Small intestine (tissue), 7 donors: ENCODE measurements around the gene ANO10. TPM values are rescaled to one million over a fixed set of nuclear protein-coding genes. Genes with fewer than 3 reads are reported as not detected.
A peak's percentile ranks its signal among the peaks of the same experiment; 100 is the strongest.

Experiments
- DNase-seq, 2 donors: peaks; one replicate each; pipeline versions ENCODE4 v3.0.0 to v3.0.0-alpha.2; 2013
- FAIRE-seq: peaks from 2 replicates; lab custom pipeline; 2012; peaks lifted over from hg19 to GRCh38; lab: Jason Lieb, UNC
- H3K27ac ChIP-seq, 3 donors: one replicate each; pipeline ENCODE4 v1.5.1; 2013; ENCODE audit warnings: low read length in 2 of 3, mild to moderate bottlenecking in 2 of 3, control low read depth in 1 of 3, inconsistent platforms in 1 of 3, low read depth in 1 of 3, moderate library complexity in 1 of 3
- H3K27me3 ChIP-seq, 3 donors: one replicate each; pipeline ENCODE4 v1.6.1; 2013; ENCODE audit warnings: low read length in 3 of 3, inconsistent platforms in 1 of 3; ENCODE audit not compliant: control insufficient read depth in 3 of 3, insufficient read depth in 3 of 3
- H3K36me3 ChIP-seq, 3 donors: one replicate each; pipeline ENCODE4 v1.6.1; 2013; ENCODE audit warnings: low read length in 3 of 3, inconsistent platforms in 1 of 3, low read depth in 1 of 3, mild to moderate bottlenecking in 1 of 3, moderate library complexity in 1 of 3; ENCODE audit not compliant: control insufficient read depth in 3 of 3, insufficient read depth in 2 of 3
- H3K4me1 ChIP-seq, 3 donors: one replicate each; pipeline ENCODE4 v1.6.1; 2013; ENCODE audit warnings: low read length in 2 of 3, inconsistent platforms in 1 of 3, low read depth in 1 of 3, mild to moderate bottlenecking in 1 of 3, moderate library complexity in 1 of 3; ENCODE audit not compliant: control insufficient read depth in 3 of 3, insufficient read depth in 2 of 3
- H3K4me3 ChIP-seq, 3 donors: one replicate each; pipeline ENCODE4 v1.5.1; 2013; ENCODE audit warnings: low read length in 3 of 3, control low read depth in 1 of 3, inconsistent platforms in 1 of 3, low read depth in 1 of 3, mild to moderate bottlenecking in 1 of 3, moderate library complexity in 1 of 3
- H3K9me3 ChIP-seq, 2 donors: one replicate each; pipeline ENCODE4 v1.6.1; 2013; ENCODE audit warnings: low read depth in 1 of 2, low read length in 1 of 2; ENCODE audit not compliant: control insufficient read depth in 2 of 2, insufficient read depth in 1 of 2
- WGBS, 3 donors: extraction: QIAGEN DNeasy Blood & Tissue Kit; methylation state at CpG; one replicate each; pipeline ENCODE4 v1.1.7; 2013; 5-methylcytosine and 5-hydroxymethylcytosine counted together
- polyA plus RNA-seq, 4 donors: library from polyadenylated mRNA; stranded (reverse) in 3 of 4; unstranded in 1 of 4; fragments of 200-250 nt in 3 of 4; fragments of 120-200 nt in 1 of 4; gene quantifications; one replicate each; pipeline versions ENCODE4 v1.2.1 to v1.2.3, GENCODE V29; 2013
- donor health status: healthy with polysubstance abuse.
- donor health status: control.
- donor health status: control.
- donor health status: Bipolar disorder and iron deficiency.
- donor health status: healthy.

ANO10 gene
- polyA plus RNA-seq, 4 donors, result 21.7 to 45.6 (median 30.1) TPM

- Histone ChIP-seq H3K9me3 (peaks cover 0 to under 1% of the 10 kb centered on the region in 2 donors), H3K4me1 (peaks cover 0 to 3% (median 0%) of the 10 kb centered on the region in 3 donors), H3K27me3 (no peaks in the 10 kb centered on the region), H3K4me3 (no peak overlapping the region), H3K27ac (no peak overlapping the region), H3K36me3 (peaks cover 16 to 53% (median 39%) of the 10 kb centered on the region in 3 donors)
- 97 to 100% (median 100%) methylated on average over 3 of the region's 3 CpGs for WGBS, 3 donors
- no peak for FAIRE-seq
- no peak for DNase-seq
These were observed 277.3 kb downstream of the ANO10 start for GRCh38 chr3:43344520-43344919.

DNA sequence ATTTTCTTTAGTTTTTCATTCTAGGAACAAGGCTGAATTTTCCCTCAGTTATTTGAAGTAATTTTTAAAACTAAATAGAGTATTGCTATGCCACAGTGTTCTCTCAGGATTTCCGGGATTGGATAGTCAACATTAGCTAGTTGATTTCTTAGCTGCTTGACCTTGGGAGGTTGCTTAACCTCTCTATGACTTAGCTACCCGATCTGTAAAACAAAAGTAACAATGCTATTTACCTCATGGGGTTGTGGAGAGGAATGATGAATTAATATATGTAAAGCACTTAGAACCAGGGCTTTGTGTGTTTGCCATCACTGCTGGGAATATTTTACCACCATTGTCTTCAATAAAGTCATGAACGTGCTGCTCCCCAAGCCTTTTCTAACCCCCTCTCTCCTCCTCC lies 278.0 kb downstream of the ANO10 start:
- no peak for FAIRE-seq

GRCh38 chr3:43343185-43343584 lies 278.6 kb downstream of the ANO10 start:
- DNase-seq, result peak in 1 of 2 donors; percentile 11
- Histone ChIP-seq H3K4me1 (peaks cover 0 to 3% (median 0%) of the 10 kb centered on the region in 3 donors), H3K27ac (peak overlapping the region in 1 of 3 donors; percentile 58), H3K36me3 (peaks cover 20 to 48% (median 37%) of the 10 kb centered on the region in 3 donors), H3K27me3 (no peaks in the 10 kb centered on the region), H3K4me3 (no peak overlapping the region), H3K9me3 (peaks cover 0 to 7% of the 10 kb centered on the region in 2 donors)
- no peak for FAIRE-seq
- 60 to 83% (median 74%) methylated on average over 4 of the region's 4 CpGs for WGBS, 3 donors

More for the DNA sequence above, 278.0 kb downstream of the ANO10 start:
- Histone ChIP-seq H3K4me3 (no peak overlapping the region), H3K36me3 (peaks cover 20 to 53% (median 39%) of the 10 kb centered on the region in 3 donors), H3K27ac (no peak overlapping the region), H3K4me1 (peaks cover 0 to 3% (median 0%) of the 10 kb centered on the region in 3 donors), H3K27me3 (no peaks in the 10 kb centered on the region), H3K9me3 (peaks cover 0 to 7% of the 10 kb centered on the region in 2 donors)
- 78 to 88% (median 81%) methylated on average over 3 of the region's 3 CpGs for WGBS, 3 donors
- no peak for DNase-seq

DNA sequence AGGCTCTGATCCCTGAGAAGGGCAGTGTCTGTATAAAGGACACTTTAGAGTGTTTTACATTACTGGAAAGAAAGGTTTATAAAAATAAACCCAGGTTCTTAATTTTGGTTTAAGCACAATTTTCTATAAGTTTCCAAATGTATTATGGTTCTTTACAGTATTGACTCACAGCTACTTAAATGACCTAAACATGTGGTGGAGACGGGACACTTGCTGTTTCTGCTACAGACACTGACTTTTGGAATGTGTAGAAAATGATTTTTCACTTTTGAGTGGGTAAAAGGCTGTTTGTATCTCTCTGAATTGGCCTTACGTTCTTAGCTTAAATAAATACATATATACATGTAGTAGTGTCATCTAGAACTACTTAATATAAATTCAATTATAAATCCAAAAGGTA lies 280.0 kb downstream of the ANO10 start:
- H3K36me3 ChIP-seq, result peaks cover 19 to 48% (median 34%) of the 10 kb centered on the region in 3 donors
- no peak overlapping the region for H3K4me3 ChIP-seq
- FAIRE-seq (no peak), DNase-seq (no peak)
- peaks cover 0 to 3% (median 0%) of the 10 kb centered on the region in 3 donors for H3K4me1 ChIP-seq
- H3K9me3 ChIP-seq, result peaks cover 0 to 19% of the 10 kb centered on the region in 2 donors
- 79 to 86% (median 79%) methylated on average over 2 of the region's 2 CpGs for WGBS, 3 donors
- H3K27me3 ChIP-seq, result no peaks in the 10 kb centered on the region
- no peak overlapping the region for H3K27ac ChIP-seq

- peaks cover 22 to 50% (median 40%) of the 10 kb centered on the region in 3 donors for H3K36me3 ChIP-seq
- H3K27ac ChIP-seq, result no peak overlapping the region
- H3K4me1 ChIP-seq, result peaks cover 0 to 3% (median 0%) of the 10 kb centered on the region in 3 donors
- 78 to 94% (median 92%) methylated on average over 7 of the region's 7 CpGs for WGBS, 3 donors
- no peak for DNase-seq
- no peak for FAIRE-seq
- no peaks in the 10 kb centered on the region for H3K27me3 ChIP-seq
- H3K4me3 ChIP-seq, result no peak overlapping the region
- H3K9me3 ChIP-seq, result peaks cover 0 to 28% of the 10 kb centered on the region in 2 donors
These were observed 281.4 kb downstream of the ANO10 start for GRCh38 chr3:43340403-43340802.

DNA sequence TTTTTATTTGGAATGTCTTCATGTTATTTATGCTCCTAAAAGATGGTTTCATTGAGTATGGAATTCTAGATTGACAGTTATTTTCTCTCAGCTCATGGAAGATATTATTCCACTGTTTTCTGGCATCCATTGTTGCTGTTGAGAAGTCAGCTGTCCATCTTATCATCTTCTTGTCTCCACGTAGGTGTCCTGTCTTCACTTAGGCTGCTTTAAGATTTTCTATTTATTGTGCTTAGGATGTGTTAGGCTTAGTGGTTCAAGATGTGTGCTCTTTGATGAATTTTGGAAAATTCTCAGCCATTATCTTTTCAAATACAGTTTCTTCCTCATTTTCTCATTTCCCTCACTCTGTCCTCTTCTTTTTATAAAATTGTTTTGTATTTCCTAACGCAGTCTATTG lies 283.5 kb downstream of the ANO10 start:
- peaks cover 20 to 48% (median 34%) of the 10 kb centered on the region in 3 donors for H3K36me3 ChIP-seq
- H3K4me1 ChIP-seq, result no peaks in the 10 kb centered on the region
- H3K27me3 ChIP-seq, result no peaks in the 10 kb centered on the region
- FAIRE-seq (no peak), DNase-seq (no peak)
- peaks cover 0 to 35% of the 10 kb centered on the region in 2 donors for H3K9me3 ChIP-seq
- WGBS, 3 donors, result 95 to 96% (median 96%) methylated on average over 2 of the region's 2 CpGs
- H3K27ac ChIP-seq, result no peak overlapping the region
- no peak overlapping the region for H3K4me3 ChIP-seq

- DNase-seq (no peak), FAIRE-seq (no peak)
- 92 to 100% (median 96%) methylated on average over 1 of the region's 1 CpG for WGBS, 3 donors
- Histone ChIP-seq H3K4me3 (no peak overlapping the region), H3K36me3 (peaks cover 15 to 38% (median 24%) of the 10 kb centered on the region in 3 donors), H3K27ac (no peak overlapping the region), H3K9me3 (peaks cover 0 to 35% of the 10 kb centered on the region in 2 donors), H3K27me3 (no peaks in the 10 kb centered on the region), H3K4me1 (no peaks in the 10 kb centered on the region)
These were observed 286.0 kb downstream of the ANO10 start for GRCh38 chr3:43335799-43336198.

- no peak for FAIRE-seq
- WGBS, 3 donors, result 83 to 95% (median 95%) methylated on average over 1 of the region's 1 CpG
- peaks cover 10 to 34% (median 17%) of the 10 kb centered on the region in 3 donors for H3K36me3 ChIP-seq
These were observed 286.8 kb downstream of the ANO10 start for GRCh38 chr3:43334976-43335375.

GRCh38 chr3:43331381-43331780 lies 290.4 kb downstream of the ANO10 start:
- whole genome bisulfite sequencing, 3 donors, result 84 to 96% (median 85%) methylated on average over 4 of the region's 4 CpGs

More at GRCh38 chr3:43334976-43335375, 286.8 kb downstream of the ANO10 start:
- H3K9me3 ChIP-seq, result peaks cover 0 to 35% of the 10 kb centered on the region in 2 donors
- no peak for DNase-seq
- H3K27me3 ChIP-seq, result no peaks in the 10 kb centered on the region
- H3K4me3 ChIP-seq, result no peak overlapping the region
- H3K27ac ChIP-seq, result no peak overlapping the region
- H3K4me1 ChIP-seq, result no peaks in the 10 kb centered on the region

More at GRCh38 chr3:43331381-43331780, 290.4 kb downstream of the ANO10 start:
- H3K27me3 ChIP-seq, result no peaks in the 10 kb centered on the region
- peaks cover 2 to 16% (median 11%) of the 10 kb centered on the region in 3 donors for H3K36me3 ChIP-seq
- H3K4me3 ChIP-seq, result no peak overlapping the region
- FAIRE-seq (no peak), DNase-seq (no peak)
- H3K27ac ChIP-seq, result no peak overlapping the region
- peaks cover 0 to 11% of the 10 kb centered on the region in 2 donors for H3K9me3 ChIP-seq
- H3K4me1 ChIP-seq, result peaks cover 0 to 7% (median 3%) of the 10 kb centered on the region in 3 donors
